AG09319 (cell line): ENCODE results near the gene FBRSL1.
A peak's percentile ranks its signal among the peaks of the same experiment; 100 is the strongest.

Experiments used
- DNase-seq: peaks from one replicate; pipeline ENCODE4 v3.0.0-alpha.2; 2010; ENCODE audit warnings: low read depth; ENCODE audit errors: extremely low read depth
- CTCF ChIP-seq: IDR thresholded peaks from 2 replicates; pipeline ENCODE4 v1.5.1; 2011; ENCODE audit warnings: low read depth, mild to moderate bottlenecking, inconsistent platforms, low read length, moderate library complexity

FBRSL1 gene

DNA sequence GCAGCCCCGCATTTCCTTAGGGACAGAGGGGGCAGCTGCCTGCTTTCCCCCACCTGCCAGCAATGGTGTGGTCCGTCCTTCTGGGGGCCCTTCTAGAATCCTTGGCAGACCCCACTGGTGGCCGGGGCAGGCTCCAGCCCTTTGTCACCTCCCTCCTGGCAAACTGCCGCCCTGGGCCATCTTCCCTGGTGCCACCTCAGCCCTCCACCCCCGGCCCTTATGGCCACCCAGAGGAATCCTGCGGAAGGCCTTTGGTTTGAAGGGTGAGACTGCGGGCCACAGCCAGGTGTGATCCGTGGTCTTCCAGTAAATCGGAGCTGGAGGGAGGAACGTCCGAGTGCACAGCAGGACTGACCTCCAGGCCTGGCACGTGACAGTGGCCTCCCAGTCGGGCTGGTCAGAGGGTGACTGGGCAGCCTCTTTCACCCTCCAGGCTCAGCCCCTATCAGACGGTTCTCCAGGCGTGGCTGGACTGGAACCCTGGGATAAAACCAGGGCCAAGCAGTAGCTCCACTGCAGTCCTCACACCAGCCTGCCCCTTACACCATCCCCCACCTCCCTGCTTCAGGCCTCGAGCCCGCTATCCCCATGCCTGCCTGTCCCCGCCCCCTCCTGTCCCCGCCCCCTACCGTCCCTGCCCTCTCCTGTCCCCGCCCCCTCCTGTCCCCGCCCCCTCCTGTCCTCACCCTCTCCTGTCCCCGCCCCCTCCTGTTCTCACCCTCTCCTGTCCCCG, 12.4 kb downstream of the FBRSL1 start:
- no peak for TF ChIP-seq CTCF
- no peak for DNase-seq

GRCh38 chr12:132502882-132503193, 12.9 kb downstream of the FBRSL1 start:
- TF ChIP-seq CTCF, result no peak

GRCh38 chr12:132503618-132504204, 13.8 kb downstream of the FBRSL1 start:
- TF ChIP-seq CTCF, result no peak
- no peak for DNase-seq

More at GRCh38 chr12:132502882-132503193, 12.9 kb downstream of the FBRSL1 start:
- DNase-seq, result no peak

DNA sequence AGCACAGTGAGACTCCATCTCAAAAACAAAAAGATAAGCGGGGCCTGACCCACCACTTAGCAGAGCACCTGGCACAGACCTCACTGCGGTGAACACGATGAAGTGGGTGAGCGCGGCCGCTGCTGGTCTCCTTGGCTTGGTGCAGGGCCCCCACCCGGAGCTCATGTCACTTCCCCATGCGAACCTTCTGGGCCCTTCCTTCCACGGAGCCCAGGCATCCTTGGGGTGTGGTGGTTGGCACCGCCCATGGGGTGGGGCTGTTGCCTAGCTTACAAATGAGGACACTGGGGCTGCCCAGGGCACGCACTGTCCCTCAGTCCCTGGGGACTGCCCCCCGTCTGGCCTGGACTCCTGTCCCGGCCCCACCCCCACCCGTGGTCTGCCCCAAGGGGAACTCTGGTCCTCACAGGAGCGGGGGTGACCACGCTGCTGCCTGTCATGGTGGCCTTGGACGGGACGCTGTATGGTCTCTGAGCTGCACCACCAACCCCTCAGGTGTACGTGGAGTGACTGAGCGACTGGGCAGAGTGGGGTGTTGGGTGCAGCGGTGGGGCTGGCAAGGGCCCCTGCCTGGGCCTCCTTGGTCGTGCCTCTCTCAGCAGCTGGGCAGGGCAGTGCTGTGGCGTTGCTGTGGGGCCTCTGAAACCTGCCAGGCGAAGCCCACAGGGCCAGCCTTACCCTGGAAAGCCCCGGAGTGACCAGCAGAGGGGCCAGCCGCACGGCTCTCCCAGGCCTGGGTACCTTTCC, 15.3 kb downstream of the FBRSL1 start:
- no peak for DNase-seq
- TF ChIP-seq CTCF, result no peak

DNA sequence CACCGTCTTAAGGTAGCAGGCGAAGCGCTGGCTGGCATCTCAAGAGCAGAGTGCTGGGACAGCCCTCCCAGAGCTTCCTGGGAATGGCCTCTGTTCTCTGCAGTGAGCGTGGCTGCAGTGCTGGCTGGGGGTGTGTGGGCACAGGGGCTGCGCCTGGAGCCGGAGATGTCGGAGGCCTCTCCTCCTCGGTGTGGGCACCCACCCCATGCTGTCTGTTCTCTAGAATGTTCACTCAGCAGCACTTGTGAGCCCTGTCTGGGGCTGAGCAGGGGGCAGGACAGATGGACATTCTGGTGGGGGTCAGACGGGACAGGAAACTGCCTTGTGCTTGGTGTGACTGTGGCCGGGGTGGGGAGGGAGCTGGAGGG, 15.9 kb downstream of the FBRSL1 start:
- TF ChIP-seq CTCF, result no peak
- DNase-seq, result no peak

- TF ChIP-seq CTCF, result no peak
- DNase-seq, result peak; percentile 10
These were observed 16.6 kb downstream of the FBRSL1 start for GRCh38 chr12:132506328-132507160.

DNA sequence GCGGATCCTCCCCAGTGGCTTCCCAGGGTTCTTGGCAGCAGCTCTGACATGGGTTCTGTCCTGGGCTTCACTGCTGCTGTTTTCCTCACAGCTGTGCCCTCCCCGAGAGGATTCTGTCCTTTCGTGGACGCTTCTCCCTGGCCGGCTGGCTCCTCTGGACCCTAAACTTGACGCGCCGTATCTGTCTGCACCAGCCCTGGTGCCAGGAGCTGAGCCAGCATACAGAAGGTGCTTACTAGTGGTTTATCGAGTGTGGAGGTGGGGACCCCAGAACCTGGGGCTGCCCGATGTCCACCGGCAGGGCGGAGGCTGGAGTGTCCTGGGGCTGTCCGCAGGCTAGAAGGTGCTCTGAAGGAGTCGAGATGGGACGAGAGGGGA, 17.2 kb downstream of the FBRSL1 start:
- TF ChIP-seq CTCF, result no peak
- DNase-seq, result no peak
